ENCODE results near the gene ZNF492. TPM values are rescaled to one million over a fixed set of nuclear protein-coding genes. Genes with fewer than 3 reads are reported as not detected.

Gene ZNF492
- total RNA-seq, 2 experiments from 2014 or later: not detected

- Histone ChIP-seq H3K36me3 (ENCODE audit: insufficient read depth, low read length) (no peaks in the 10 kb centered on the region), H2AFZ (ENCODE audit: low read length) (no peak overlapping the region), H3K27ac (ENCODE audit: low read depth, low read length, poor library complexity, severe bottlenecking) (no peak overlapping the region), H4K20me1 (ENCODE audit: insufficient read depth, low read length) (no peaks in the 10 kb centered on the region), H3K9me2 (ENCODE audit: insufficient read depth, low read length) (no peaks in the 10 kb centered on the region), H3K4me3 (ENCODE audit: low read depth, low read length, poor library complexity, severe bottlenecking) (no peak overlapping the region), H3K4me1 (ENCODE audit: insufficient read depth, low read length, poor library complexity, severe bottlenecking) (no peaks in the 10 kb centered on the region), H3K4me2 (ENCODE audit: low read length) (no peak overlapping the region), H3K79me2 (ENCODE audit: insufficient read depth, low read depth, low read length) (no peaks in the 10 kb centered on the region), H3K9me3 (ENCODE audit: low read length) (no peaks in the 10 kb centered on the region)
- no TSS peak for BruUV-seq (replicated peaks)
- DNase-seq (ENCODE audit: low spot score): no peak
- TF ChIP-seq CTCF (conservative IDR thresholded peaks at IDR 0.05; ENCODE audit: low read length): no peak
- ChIA-PET POLR2A (no interaction called here), CTCF (ENCODE audit: unreplicated experiment) (no interaction called here)
- intact Hi-C loops (cut with micrococcal nuclease; ENCODE audit: unreplicated experiment): no loop called here
Observed at GRCh38 chr19:22623841-22624221, 10.3 kb upstream of the ZNF492 start.

GRCh38 chr19:22625266-22626035 is 8.7 kb upstream of the ZNF492 start:
- no peak for DNase-seq (ENCODE audit: low spot score)
- no peak overlapping the region for H3K27ac ChIP-seq (ENCODE audit: low read depth, low read length, poor library complexity, severe bottlenecking)
- H3K79me2 ChIP-seq (ENCODE audit: insufficient read depth, low read depth, low read length): no peaks in the 10 kb centered on the region
- ChIA-PET POLR2A (no interaction called here), CTCF (ENCODE audit: unreplicated experiment) (no interaction called here)
- intact Hi-C loops (cut with micrococcal nuclease; ENCODE audit: unreplicated experiment): no loop called here
- H2AFZ ChIP-seq (ENCODE audit: low read length): no peak overlapping the region
- no peaks in the 10 kb centered on the region for H3K9me3 ChIP-seq (ENCODE audit: low read length)
- no peaks in the 10 kb centered on the region for H3K36me3 ChIP-seq (ENCODE audit: insufficient read depth, low read length)
- no TSS peak for BruUV-seq (replicated peaks)
- H3K4me2 ChIP-seq (ENCODE audit: low read length): no peak overlapping the region
- no peak overlapping the region for H3K4me3 ChIP-seq (ENCODE audit: low read depth, low read length, poor library complexity, severe bottlenecking)
- H4K20me1 ChIP-seq (ENCODE audit: insufficient read depth, low read length): no peaks in the 10 kb centered on the region
- TF ChIP-seq EZH2phosphoT487 (IDR thresholded peaks at IDR 0.05; ENCODE audit: borderline replicate concordance, low read depth, low read length) (no peak), CTCF (conservative IDR thresholded peaks at IDR 0.05; ENCODE audit: low read length) (no peak)
- no peaks in the 10 kb centered on the region for H3K4me1 ChIP-seq (ENCODE audit: insufficient read depth, low read length, poor library complexity, severe bottlenecking)
- no peaks in the 10 kb centered on the region for H3K9me2 ChIP-seq (ENCODE audit: insufficient read depth, low read length)

- ChIA-PET POLR2A (no interaction called here), CTCF (ENCODE audit: unreplicated experiment) (no interaction called here)
- Histone ChIP-seq H3K4me2 (ENCODE audit: low read length) (no peak overlapping the region), H3K4me1 (ENCODE audit: insufficient read depth, low read length, poor library complexity, severe bottlenecking) (no peaks in the 10 kb centered on the region), H2AFZ (ENCODE audit: low read length) (no peak overlapping the region), H3K9me3 (ENCODE audit: low read length) (no peaks in the 10 kb centered on the region), H3K36me3 (ENCODE audit: insufficient read depth, low read length) (no peaks in the 10 kb centered on the region), H3K9me2 (ENCODE audit: insufficient read depth, low read length) (no peaks in the 10 kb centered on the region), H3K27ac (ENCODE audit: low read depth, low read length, poor library complexity, severe bottlenecking) (no peak overlapping the region), H3K79me2 (ENCODE audit: insufficient read depth, low read depth, low read length) (no peaks in the 10 kb centered on the region), H4K20me1 (ENCODE audit: insufficient read depth, low read length) (no peaks in the 10 kb centered on the region), H3K4me3 (ENCODE audit: low read depth, low read length, poor library complexity, severe bottlenecking) (no peak overlapping the region)
- DNase-seq (ENCODE audit: low spot score): no peak
- TF ChIP-seq EZH2phosphoT487 (IDR thresholded peaks at IDR 0.05; ENCODE audit: borderline replicate concordance, low read depth, low read length) (no peak), CTCF (conservative IDR thresholded peaks at IDR 0.05; ENCODE audit: low read length) (no peak)
- BruUV-seq (replicated peaks): no TSS peak
- intact Hi-C loops (cut with micrococcal nuclease; ENCODE audit: unreplicated experiment): no loop called here
Observed at GRCh38 chr19:22627526-22627925, 6.6 kb upstream of the ZNF492 start.
